ENCODE measurements around the gene LRMDA. TPM values are rescaled to one million over a fixed set of nuclear protein-coding genes. Genes with fewer than 3 reads are reported as not detected.

Gene LRMDA
- total RNA-seq, 1 experiment from 2014 or later: 4.8 TPM

DNA sequence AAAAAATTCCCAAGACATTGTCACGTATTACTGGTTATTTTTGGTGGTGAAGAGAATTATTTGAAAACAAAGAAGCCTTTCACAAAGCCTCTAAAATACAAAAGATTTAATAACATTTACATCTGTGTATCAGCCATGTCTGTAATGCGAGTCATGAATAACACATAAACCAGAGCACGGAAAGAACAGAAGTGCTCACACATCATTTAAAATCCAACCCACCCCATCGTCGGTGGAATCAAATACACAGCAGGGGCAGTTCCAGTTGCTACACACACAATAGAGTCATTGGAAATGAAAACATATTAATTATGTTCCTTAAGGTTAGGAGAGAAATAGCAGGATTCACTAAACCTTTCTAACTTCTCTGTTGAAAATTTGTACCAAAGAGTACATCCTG lies 1108.9 kb downstream of the LRMDA start (continued):
- TF ChIP-seq POLR2AphosphoS5 (IDR thresholded peaks at IDR 0.05; ENCODE audit: low read depth, low read length): no peak

DNA sequence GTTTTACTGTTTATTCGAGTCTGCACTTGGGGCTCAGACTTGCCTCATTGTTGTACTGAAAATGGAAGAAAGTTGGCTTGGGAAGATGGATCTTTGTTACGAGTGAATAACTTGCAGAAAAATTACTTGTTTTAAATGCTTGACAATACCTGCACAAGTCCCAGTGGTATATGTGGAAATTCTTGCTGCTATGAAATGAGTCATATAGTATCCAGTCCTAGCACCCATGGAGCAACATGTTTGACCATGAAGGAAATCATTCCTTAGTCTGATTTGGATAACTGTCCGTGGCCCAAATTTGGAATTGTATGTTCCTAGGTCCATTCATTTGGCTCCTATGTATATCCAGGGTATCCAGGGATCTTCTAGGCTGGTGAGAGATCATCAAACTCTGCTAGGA lies 1109.4 kb downstream of the LRMDA start:
- H3K4me1 ChIP-seq (ENCODE audit: control insufficient read depth in 1 of 2, insufficient read depth in 2 of 2, low read length in 2 of 2): no peaks in the 10 kb centered on the region
- H3K27ac ChIP-seq (ENCODE audit: low read depth, low read length): no peak overlapping the region
- ChIA-PET POLR2A (no interaction called here), CTCF (no interaction called here), RAD21 (ENCODE audit: low non-redundant PET in 1 of 2, low total read pairs in 2 of 2, uncharacterized antibody in 2 of 2, unreplicated experiment in 2 of 2) (no interaction called here)
- H3K4me3 ChIP-seq (replicated peaks in 1 of 2; ENCODE audit: low read depth in 1 of 2, low read length in 2 of 2): no peak overlapping the region
- no peak overlapping the region for H3K4me2 ChIP-seq (ENCODE audit: low read length)
- DNase-seq (ENCODE audit: low read depth, low spot score): no peak
- ATAC-seq: no peak
- no peak overlapping the region for H3K9ac ChIP-seq (ENCODE audit: low read length)
- H3K9me3 ChIP-seq (ENCODE audit: control insufficient read depth in 1 of 2, insufficient read depth in 1 of 2, low read depth in 1 of 2, low read length in 2 of 2): no peaks in the 10 kb centered on the region
- no peaks in the 10 kb centered on the region for H4K20me1 ChIP-seq (ENCODE audit: insufficient read depth)
- no TSS peak for BruUV-seq (replicated peaks)
- H3K36me3 ChIP-seq (ENCODE audit: control insufficient read depth in 1 of 2, insufficient read depth in 2 of 2, low read length in 2 of 2): no peaks in the 10 kb centered on the region
- H2AFZ ChIP-seq (ENCODE audit: low read depth, low read length, poor library complexity, severe bottlenecking): no peak overlapping the region
- no peaks in the 10 kb centered on the region for H3K27me3 ChIP-seq (ENCODE audit: insufficient read depth, low read length)
- no peaks in the 10 kb centered on the region for H3K9me2 ChIP-seq (ENCODE audit: insufficient read depth)
- intact Hi-C loops (cut with micrococcal nuclease): loop anchor here (10.0 kb wide), 1 partner anchor 444 kb away; no protein-coding TSS in a partner anchor
- H3K79me2 ChIP-seq (ENCODE audit: insufficient read depth, low read length): no peaks in the 10 kb centered on the region
- TF ChIP-seq CTCF (IDR thresholded peaks at IDR 0.05 in 2 of 3, conservative IDR thresholded peaks at IDR 0.05 in 1 of 3; ENCODE audit: borderline replicate concordance in 1 of 3, insufficient read depth in 1 of 3, low read depth in 2 of 3, low read length in 2 of 3): no peak
- TF ChIP-seq MAX (IDR thresholded peaks at IDR 0.05): no peak
- no peak for TF ChIP-seq CEBPB (IDR thresholded peaks at IDR 0.05; ENCODE audit: low read depth)
- TF ChIP-seq POLR2AphosphoS5 (IDR thresholded peaks at IDR 0.05; ENCODE audit: low read depth, low read length): no peak
- TF ChIP-seq JUND (IDR thresholded peaks at IDR 0.05): no peak
- TF ChIP-seq EGR1 (IDR thresholded peaks at IDR 0.05; ENCODE audit: low read depth): no peak
- no peak for TF ChIP-seq SP1 (IDR thresholded peaks at IDR 0.05; ENCODE audit: low read depth)
- no peak for TF ChIP-seq RAD21 (IDR thresholded peaks at IDR 0.05; ENCODE audit: low read depth)
- no peak for TF ChIP-seq ELF1 (IDR thresholded peaks at IDR 0.05; ENCODE audit: borderline replicate concordance, low read depth)
- TF ChIP-seq FOSL1 (IDR thresholded peaks at IDR 0.05; ENCODE audit: low read depth): no peak
- no peak for TF ChIP-seq EZH2 (IDR thresholded peaks at IDR 0.05)
- no peak for TF ChIP-seq SIN3A (IDR thresholded peaks at IDR 0.05; ENCODE audit: low read depth)
- TF ChIP-seq, protein P1, sequence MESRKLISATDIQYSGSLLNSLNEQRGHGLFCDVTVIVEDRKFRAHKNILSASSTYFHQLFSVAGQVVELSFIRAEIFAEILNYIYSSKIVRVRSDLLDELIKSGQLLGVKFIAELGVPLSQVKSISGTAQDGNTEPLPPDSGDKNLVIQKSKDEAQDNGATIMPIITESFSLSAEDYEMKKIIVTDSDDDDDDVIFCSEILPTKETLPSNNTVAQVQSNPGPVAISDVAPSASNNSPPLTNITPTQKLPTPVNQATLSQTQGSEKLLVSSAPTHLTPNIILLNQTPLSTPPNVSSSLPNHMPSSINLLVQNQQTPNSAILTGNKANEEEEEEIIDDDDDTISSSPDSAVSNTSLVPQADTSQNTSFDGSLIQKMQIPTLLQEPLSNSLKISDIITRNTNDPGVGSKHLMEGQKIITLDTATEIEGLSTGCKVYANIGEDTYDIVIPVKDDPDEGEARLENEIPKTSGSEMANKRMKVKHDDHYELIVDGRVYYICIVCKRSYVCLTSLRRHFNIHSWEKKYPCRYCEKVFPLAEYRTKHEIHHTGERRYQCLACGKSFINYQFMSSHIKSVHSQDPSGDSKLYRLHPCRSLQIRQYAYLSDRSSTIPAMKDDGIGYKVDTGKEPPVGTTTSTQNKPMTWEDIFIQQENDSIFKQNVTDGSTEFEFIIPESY (IDR thresholded peaks at IDR 0.05; ENCODE audit: extremely low read depth, insufficient replicate concordance, low read length): no peak
- no peak for TF ChIP-seq ZNF274 (IDR thresholded peaks at IDR 0.05; ENCODE audit: low read depth, low read length)

Measured in HCT116 (cell line).